ENCODE data around the gene ADIRF. TPM values are rescaled to one million over a fixed set of nuclear protein-coding genes. Genes with fewer than 3 reads are reported as not detected.

ADIRF gene
- total RNA-seq, 2 donors from 2014 or later, result 113 to 115 TPM

Small RNA genes within 50 kb of the gene (small RNA-seq; reads per million reads assigned to genes)
- gene BMS1P3, result not detected
- not detected for gene FAM25A

Other genes with a start within 250 kb of the ADIRF start
- 10 to 100 TPM in 1 of 2 donors, 1 to 10 TPM in 1; 9.9 to 12.2 TPM for gene BMPR1A, start 211.9 kb upstream of the ADIRF start, total RNA-seq
- 10 to 100 TPM; 16.8 to 17.4 TPM for gene MMRN2, start 10.9 kb upstream of the ADIRF start, total RNA-seq
- gene SNCG, start 9.9 kb upstream of the ADIRF start, total RNA-seq, result 1 to 10 TPM; 2.6 to 3.0 TPM
- gene FAM25A, start 51.8 kb downstream of the ADIRF start, total RNA-seq, result not detected
- gene GLUD1, start 126.4 kb downstream of the ADIRF start, total RNA-seq, result 10 to 100 TPM; 72.1 to 74.5 TPM
- 10 to 100 TPM; 15.2 to 16.3 TPM for gene SHLD2, start 126.7 kb downstream of the ADIRF start, total RNA-seq